Measurements from ENCODE around the gene PHLDB1. TPM values are rescaled to one million over a fixed set of nuclear protein-coding genes. Genes with fewer than 3 reads are reported as not detected.

PHLDB1 gene
- total RNA-seq, 1 experiment from 2014 or later = 0.19 TPM

GRCh38 chr11:118691926-118692830 is 84.8 kb downstream of the PHLDB1 start:
- Histone ChIP-seq H3K36me3 (ENCODE audit: insufficient read depth, low read length) (no peaks in the 10 kb centered on the region), H3K9me2 (replicated peaks; ENCODE audit: insufficient read depth, low read length) (no peaks in the 10 kb centered on the region), H4K20me1 (ENCODE audit: insufficient read depth, low read depth, low read length) (no peaks in the 10 kb centered on the region), H3K9me3 (ENCODE audit: low read length) (no peaks in the 10 kb centered on the region), H3K27me3 (ENCODE audit: low read length) (no peaks in the 10 kb centered on the region), H2AFZ (ENCODE audit: low read length) (no peak overlapping the region), H3K4me1 (ENCODE audit: low read length) (peaks cover 6% of the 10 kb centered on the region), H3K4me2 (ENCODE audit: low read depth, low read length, poor library complexity, severe bottlenecking) (no peak overlapping the region), H3K27ac (ENCODE audit: low read length) (no peak overlapping the region), H3K4me3 (ENCODE audit: low read length) (no peak overlapping the region), H3K79me2 (ENCODE audit: low read length) (no peaks in the 10 kb centered on the region), H3K9ac (ENCODE audit: low read length) (no peak overlapping the region)
- DNase-seq = no peak

DNA sequence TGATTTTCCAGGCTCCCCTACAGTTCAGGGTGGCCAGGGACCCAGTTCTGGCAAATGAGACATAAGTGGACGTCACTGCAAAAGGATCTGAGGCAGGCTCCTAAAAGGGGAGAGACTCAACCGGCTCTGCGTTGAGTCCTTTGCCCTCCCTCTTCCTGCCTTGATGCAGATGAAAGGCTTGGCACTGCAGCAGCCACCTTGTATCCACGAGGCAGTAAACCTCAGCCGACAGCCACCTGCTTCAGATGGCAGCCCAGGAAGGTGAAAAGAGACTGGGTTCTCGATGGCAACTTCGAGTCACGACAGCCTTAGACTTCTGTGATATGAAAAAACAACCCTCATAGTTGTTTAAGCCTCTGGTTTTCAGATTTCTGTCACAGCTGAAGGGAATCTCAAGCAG is 86.8 kb downstream of the PHLDB1 start:
- no peak overlapping the region for H3K9ac ChIP-seq (ENCODE audit: low read length)
- H3K4me1 ChIP-seq (ENCODE audit: low read length) = peaks cover 6% of the 10 kb centered on the region
- no peak overlapping the region for H3K4me3 ChIP-seq (ENCODE audit: low read length)
- H3K4me2 ChIP-seq (ENCODE audit: low read depth, low read length, poor library complexity, severe bottlenecking) = no peak overlapping the region
- H3K36me3 ChIP-seq (ENCODE audit: insufficient read depth, low read length) = no peaks in the 10 kb centered on the region
- no peak for DNase-seq
- no peaks in the 10 kb centered on the region for H4K20me1 ChIP-seq (ENCODE audit: insufficient read depth, low read depth, low read length)
- H3K9me3 ChIP-seq (ENCODE audit: low read length) = no peaks in the 10 kb centered on the region
- no peak overlapping the region for H3K27ac ChIP-seq (ENCODE audit: low read length)
- H3K9me2 ChIP-seq (replicated peaks; ENCODE audit: insufficient read depth, low read length) = no peaks in the 10 kb centered on the region
- no peaks in the 10 kb centered on the region for H3K27me3 ChIP-seq (ENCODE audit: low read length)
- H2AFZ ChIP-seq (ENCODE audit: low read length) = no peak overlapping the region
- no peaks in the 10 kb centered on the region for H3K79me2 ChIP-seq (ENCODE audit: low read length)

GRCh38 chr11:118694771-118695170 is 87.4 kb downstream of the PHLDB1 start:
- Histone ChIP-seq H3K36me3 (ENCODE audit: insufficient read depth, low read length) (no peaks in the 10 kb centered on the region), H3K79me2 (ENCODE audit: low read length) (no peaks in the 10 kb centered on the region), H3K4me3 (ENCODE audit: low read length) (no peak overlapping the region), H2AFZ (ENCODE audit: low read length) (no peak overlapping the region), H3K27ac (ENCODE audit: low read length) (no peak overlapping the region), H3K27me3 (ENCODE audit: low read length) (no peaks in the 10 kb centered on the region), H4K20me1 (ENCODE audit: insufficient read depth, low read depth, low read length) (no peaks in the 10 kb centered on the region), H3K9me3 (ENCODE audit: low read length) (no peaks in the 10 kb centered on the region), H3K4me1 (ENCODE audit: low read length) (peaks cover 6% of the 10 kb centered on the region), H3K9ac (ENCODE audit: low read length) (no peak overlapping the region), H3K9me2 (replicated peaks; ENCODE audit: insufficient read depth, low read length) (no peaks in the 10 kb centered on the region), H3K4me2 (ENCODE audit: low read depth, low read length, poor library complexity, severe bottlenecking) (no peak overlapping the region)
- no peak for DNase-seq

GRCh38 chr11:118696673-118697226 is 89.3 kb downstream of the PHLDB1 start:
- Histone ChIP-seq H4K20me1 (ENCODE audit: insufficient read depth, low read depth, low read length) (no peaks in the 10 kb centered on the region), H3K4me2 (ENCODE audit: low read depth, low read length, poor library complexity, severe bottlenecking) (no peak overlapping the region), H3K4me1 (ENCODE audit: low read length) (peaks cover 3% of the 10 kb centered on the region), H3K4me3 (ENCODE audit: low read length) (no peak overlapping the region), H3K9ac (ENCODE audit: low read length) (no peak overlapping the region), H3K36me3 (ENCODE audit: insufficient read depth, low read length) (no peaks in the 10 kb centered on the region), H3K79me2 (ENCODE audit: low read length) (no peaks in the 10 kb centered on the region), H3K9me3 (ENCODE audit: low read length) (no peaks in the 10 kb centered on the region), H2AFZ (ENCODE audit: low read length) (no peak overlapping the region), H3K9me2 (replicated peaks; ENCODE audit: insufficient read depth, low read length) (no peaks in the 10 kb centered on the region), H3K27me3 (ENCODE audit: low read length) (no peaks in the 10 kb centered on the region), H3K27ac (ENCODE audit: low read length) (no peak overlapping the region)
- DNase-seq = no peak

DNA sequence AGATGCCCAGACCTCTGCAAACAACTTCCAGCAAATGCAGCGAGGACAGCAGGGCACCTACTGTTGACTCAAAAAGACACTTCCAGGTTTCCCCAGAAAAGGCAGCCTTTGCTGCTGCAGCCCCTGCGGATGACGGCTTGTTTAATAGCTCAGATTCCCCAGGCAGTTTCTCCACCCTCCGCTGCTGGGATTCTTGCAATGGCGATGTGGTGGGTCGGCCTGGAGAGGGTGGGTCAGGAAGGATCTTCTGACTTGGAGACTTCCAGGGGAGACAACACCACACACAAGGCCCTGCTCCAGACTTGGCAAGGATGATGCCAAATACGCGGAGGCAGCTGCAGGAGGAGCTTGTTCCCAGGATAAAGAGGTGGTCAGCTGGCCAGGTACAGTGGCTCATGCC is 89.9 kb downstream of the PHLDB1 start:
- Histone ChIP-seq H3K4me1 (ENCODE audit: low read length) (peaks cover 3% of the 10 kb centered on the region), H3K9me3 (ENCODE audit: low read length) (no peaks in the 10 kb centered on the region), H4K20me1 (ENCODE audit: insufficient read depth, low read depth, low read length) (no peaks in the 10 kb centered on the region), H3K4me3 (ENCODE audit: low read length) (no peak overlapping the region), H3K9ac (ENCODE audit: low read length) (no peak overlapping the region), H3K27ac (ENCODE audit: low read length) (no peak overlapping the region), H3K36me3 (ENCODE audit: insufficient read depth, low read length) (no peaks in the 10 kb centered on the region), H3K4me2 (ENCODE audit: low read depth, low read length, poor library complexity, severe bottlenecking) (no peak overlapping the region), H3K27me3 (ENCODE audit: low read length) (no peaks in the 10 kb centered on the region), H2AFZ (ENCODE audit: low read length) (no peak overlapping the region), H3K9me2 (replicated peaks; ENCODE audit: insufficient read depth, low read length) (no peaks in the 10 kb centered on the region), H3K79me2 (ENCODE audit: low read length) (no peaks in the 10 kb centered on the region)
- no peak for DNase-seq

DNA sequence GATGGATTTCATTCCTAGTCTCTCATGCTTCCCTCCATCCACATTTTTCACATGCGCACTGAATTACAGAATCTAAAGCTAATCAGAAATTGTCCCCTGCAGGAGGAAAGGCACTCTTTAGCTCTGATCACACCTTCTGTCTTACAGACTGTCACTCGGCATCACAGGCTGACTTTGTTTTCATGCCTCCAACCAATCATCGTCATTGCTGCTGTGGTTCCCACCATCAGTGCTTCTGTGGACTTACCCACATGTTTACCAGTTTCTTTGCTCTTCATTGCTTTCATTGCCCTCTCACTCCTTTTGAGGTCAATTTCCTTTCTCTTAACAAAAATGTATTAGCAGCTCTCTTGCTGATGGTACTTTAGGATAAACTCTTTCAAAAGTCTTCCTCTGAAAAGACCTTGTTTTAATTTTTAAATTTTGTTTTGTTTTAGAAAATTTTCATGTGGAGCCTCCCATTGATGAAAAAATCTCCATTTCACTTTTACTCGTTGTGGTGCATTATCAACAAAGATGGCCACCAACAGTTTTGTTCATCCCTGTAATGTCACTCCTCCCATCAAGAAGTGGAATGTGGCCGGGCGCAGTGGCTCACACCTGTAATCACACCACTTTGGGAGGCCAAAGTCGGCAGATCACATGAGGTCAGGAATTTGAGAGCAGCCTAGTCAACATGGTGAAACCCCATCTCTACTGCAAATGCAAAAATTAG is 92.2 kb downstream of the PHLDB1 start:
- DNase-seq = no peak
- H3K9ac ChIP-seq (ENCODE audit: low read length) = no peak overlapping the region
- H3K9me2 ChIP-seq (replicated peaks; ENCODE audit: insufficient read depth, low read length) = no peaks in the 10 kb centered on the region
- H3K79me2 ChIP-seq (ENCODE audit: low read length) = no peaks in the 10 kb centered on the region
- no peaks in the 10 kb centered on the region for H3K9me3 ChIP-seq (ENCODE audit: low read length)
- H3K4me2 ChIP-seq (ENCODE audit: low read depth, low read length, poor library complexity, severe bottlenecking) = no peak overlapping the region
- H3K36me3 ChIP-seq (ENCODE audit: insufficient read depth, low read length) = no peaks in the 10 kb centered on the region
- H4K20me1 ChIP-seq (ENCODE audit: insufficient read depth, low read depth, low read length) = no peaks in the 10 kb centered on the region
- H3K4me1 ChIP-seq (ENCODE audit: low read length) = no peaks in the 10 kb centered on the region
- H3K4me3 ChIP-seq (ENCODE audit: low read length) = no peak overlapping the region
- no peaks in the 10 kb centered on the region for H3K27me3 ChIP-seq (ENCODE audit: low read length)
- no peak overlapping the region for H3K27ac ChIP-seq (ENCODE audit: low read length)
- no peak overlapping the region for H2AFZ ChIP-seq (ENCODE audit: low read length)

- Histone ChIP-seq H3K9ac (ENCODE audit: low read length) (no peak overlapping the region), H3K4me1 (ENCODE audit: low read length) (peaks cover 17% of the 10 kb centered on the region), H3K27ac (ENCODE audit: low read length) (no peak overlapping the region)
These were observed 96.2 kb downstream of the PHLDB1 start for GRCh38 chr11:118703563-118704106.

More at GRCh38 chr11:118703563-118704106, 96.2 kb downstream of the PHLDB1 start:
- Histone ChIP-seq H3K36me3 (ENCODE audit: insufficient read depth, low read length) (no peaks in the 10 kb centered on the region), H3K27me3 (ENCODE audit: low read length) (no peaks in the 10 kb centered on the region), H4K20me1 (ENCODE audit: insufficient read depth, low read depth, low read length) (no peaks in the 10 kb centered on the region), H3K4me3 (ENCODE audit: low read length) (no peak overlapping the region), H2AFZ (ENCODE audit: low read length) (no peak overlapping the region), H3K4me2 (ENCODE audit: low read depth, low read length, poor library complexity, severe bottlenecking) (no peak overlapping the region), H3K9me3 (ENCODE audit: low read length) (no peaks in the 10 kb centered on the region), H3K9me2 (replicated peaks; ENCODE audit: insufficient read depth, low read length) (no peaks in the 10 kb centered on the region), H3K79me2 (ENCODE audit: low read length) (no peaks in the 10 kb centered on the region)
- DNase-seq = no peak
